ENCODE results near the gene TNP1. TPM values are rescaled to one million over a fixed set of nuclear protein-coding genes. Genes with fewer than 3 reads are reported as not detected.

Gene TNP1
- total RNA-seq, 4 donors from 2014 or later, result not detected

DNA sequence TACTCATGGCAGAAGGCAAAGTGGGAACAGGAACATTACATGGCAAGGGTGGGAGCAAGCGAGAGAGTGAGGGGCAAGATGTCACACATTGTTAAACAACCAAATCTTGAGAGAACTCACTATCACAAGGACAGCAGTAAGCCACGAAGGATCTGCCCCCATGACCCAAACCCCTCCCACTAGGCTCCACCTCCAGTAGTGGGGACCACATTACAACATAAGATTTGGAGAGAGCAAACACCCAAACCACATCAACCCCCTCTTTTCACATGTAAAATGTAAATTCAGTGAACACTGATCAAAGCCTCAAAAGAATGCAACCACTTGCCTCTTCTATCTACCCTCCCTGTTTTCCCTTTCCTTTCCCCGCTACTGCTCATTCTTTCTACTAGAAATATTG is 43.6 kb upstream of the TNP1 start:
- TF ChIP-seq POLR2A (IDR thresholded peaks at IDR 0.05), result no peak
- TF ChIP-seq, protein P1, sequence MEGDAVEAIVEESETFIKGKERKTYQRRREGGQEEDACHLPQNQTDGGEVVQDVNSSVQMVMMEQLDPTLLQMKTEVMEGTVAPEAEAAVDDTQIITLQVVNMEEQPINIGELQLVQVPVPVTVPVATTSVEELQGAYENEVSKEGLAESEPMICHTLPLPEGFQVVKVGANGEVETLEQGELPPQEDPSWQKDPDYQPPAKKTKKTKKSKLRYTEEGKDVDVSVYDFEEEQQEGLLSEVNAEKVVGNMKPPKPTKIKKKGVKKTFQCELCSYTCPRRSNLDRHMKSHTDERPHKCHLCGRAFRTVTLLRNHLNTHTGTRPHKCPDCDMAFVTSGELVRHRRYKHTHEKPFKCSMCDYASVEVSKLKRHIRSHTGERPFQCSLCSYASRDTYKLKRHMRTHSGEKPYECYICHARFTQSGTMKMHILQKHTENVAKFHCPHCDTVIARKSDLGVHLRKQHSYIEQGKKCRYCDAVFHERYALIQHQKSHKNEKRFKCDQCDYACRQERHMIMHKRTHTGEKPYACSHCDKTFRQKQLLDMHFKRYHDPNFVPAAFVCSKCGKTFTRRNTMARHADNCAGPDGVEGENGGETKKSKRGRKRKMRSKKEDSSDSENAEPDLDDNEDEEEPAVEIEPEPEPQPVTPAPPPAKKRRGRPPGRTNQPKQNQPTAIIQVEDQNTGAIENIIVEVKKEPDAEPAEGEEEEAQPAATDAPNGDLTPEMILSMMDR (IDR thresholded peaks at IDR 0.05 in 4 of 5, conservative IDR thresholded peaks at IDR 0.05 in 1 of 5), result no peak
- no peaks in the 10 kb centered on the region for H3K27me3 ChIP-seq
- no peaks in the 10 kb centered on the region for H3K9me3 ChIP-seq
- no peaks in the 10 kb centered on the region for H3K36me3 ChIP-seq
- H3K4me3 ChIP-seq, result no peak overlapping the region
- in situ Hi-C loops (cut with MboI; ENCODE audit: low sequenced_read_pairs in 4 of 4) (no loop called here), intact Hi-C loops (cut with DNase I; ENCODE audit: low total_unique reads) (no loop called here)
- no peak overlapping the region for H3K27ac ChIP-seq
- H3K4me1 ChIP-seq, result peaks cover 0 to 12% of the 10 kb centered on the region in 2 donors
- DNase-seq, result no peak
- ATAC-seq, result no peak

DNA sequence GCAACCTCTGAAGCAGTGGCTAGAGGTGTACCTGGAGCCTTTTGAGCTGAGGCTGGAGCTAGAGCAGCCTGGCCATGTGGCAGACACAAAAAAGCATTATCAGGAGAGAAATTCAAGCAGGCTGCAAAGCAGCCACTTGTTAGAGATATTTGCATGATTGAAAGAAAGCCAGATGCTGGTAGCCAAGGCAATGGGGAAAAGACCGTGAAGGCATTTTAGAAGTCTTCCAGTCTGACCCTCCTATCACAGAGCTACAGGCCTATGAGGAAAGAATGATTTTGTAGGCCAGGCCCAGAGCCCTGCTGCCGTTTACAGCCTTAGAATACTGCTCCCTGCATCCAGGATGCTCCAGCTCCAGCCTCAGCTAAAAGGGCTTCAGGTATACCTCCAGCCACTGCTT is 41.4 kb upstream of the TNP1 start:
- intact Hi-C loops (cut with DNase I; ENCODE audit: low total_unique reads) (no loop called here), in situ Hi-C loops (cut with MboI; ENCODE audit: low sequenced_read_pairs in 4 of 4) (no loop called here)
- no peak overlapping the region for H3K4me3 ChIP-seq
- H3K4me1 ChIP-seq, result peaks cover 0 to 12% of the 10 kb centered on the region in 2 donors
- no peaks in the 10 kb centered on the region for H3K36me3 ChIP-seq
- DNase-seq (no peak), ATAC-seq (no peak)
- H3K9me3 ChIP-seq, result no peaks in the 10 kb centered on the region
- TF ChIP-seq, protein P1 (IDR thresholded peaks at IDR 0.05 in 4 of 5, conservative IDR thresholded peaks at IDR 0.05 in 1 of 5), result no peak
- TF ChIP-seq POLR2A (IDR thresholded peaks at IDR 0.05), result no peak
- H3K27ac ChIP-seq, result no peak overlapping the region
- H3K27me3 ChIP-seq, result no peaks in the 10 kb centered on the region

DNA sequence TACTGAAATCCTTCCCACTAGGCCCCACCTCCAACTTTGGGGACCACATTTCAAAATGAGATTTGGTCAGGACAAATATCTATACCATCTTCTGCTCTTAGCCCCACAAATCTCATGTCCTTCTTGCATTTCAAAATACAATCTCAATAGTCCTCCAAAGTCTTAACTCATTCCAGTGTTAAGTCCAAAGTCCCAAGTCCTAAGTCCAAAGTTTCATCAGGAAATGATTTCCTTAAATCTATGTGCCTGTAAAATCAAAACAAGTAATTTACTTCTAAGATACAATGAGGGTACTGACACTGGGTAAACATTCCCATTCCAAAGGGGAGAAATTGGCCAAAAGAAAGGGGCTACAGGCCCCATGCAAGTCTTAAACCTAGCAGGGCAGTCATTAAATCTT is 40.5 kb upstream of the TNP1 start:
- Histone ChIP-seq H3K4me1 (peaks cover 0 to 17% of the 10 kb centered on the region in 2 donors), H3K9me3 (no peaks in the 10 kb centered on the region), H3K27me3 (no peaks in the 10 kb centered on the region), H3K27ac (no peak overlapping the region), H3K36me3 (no peaks in the 10 kb centered on the region), H3K4me3 (no peak overlapping the region)
- in situ Hi-C loops (cut with MboI; ENCODE audit: low sequenced_read_pairs in 4 of 4), result no loop called here
- ATAC-seq, result no peak
- TF ChIP-seq, protein P1 (IDR thresholded peaks at IDR 0.05 in 4 of 5, conservative IDR thresholded peaks at IDR 0.05 in 1 of 5), result no peak
- no peak for DNase-seq
- intact Hi-C loops (cut with DNase I; ENCODE audit: low total_unique reads), result no loop called here

DNA sequence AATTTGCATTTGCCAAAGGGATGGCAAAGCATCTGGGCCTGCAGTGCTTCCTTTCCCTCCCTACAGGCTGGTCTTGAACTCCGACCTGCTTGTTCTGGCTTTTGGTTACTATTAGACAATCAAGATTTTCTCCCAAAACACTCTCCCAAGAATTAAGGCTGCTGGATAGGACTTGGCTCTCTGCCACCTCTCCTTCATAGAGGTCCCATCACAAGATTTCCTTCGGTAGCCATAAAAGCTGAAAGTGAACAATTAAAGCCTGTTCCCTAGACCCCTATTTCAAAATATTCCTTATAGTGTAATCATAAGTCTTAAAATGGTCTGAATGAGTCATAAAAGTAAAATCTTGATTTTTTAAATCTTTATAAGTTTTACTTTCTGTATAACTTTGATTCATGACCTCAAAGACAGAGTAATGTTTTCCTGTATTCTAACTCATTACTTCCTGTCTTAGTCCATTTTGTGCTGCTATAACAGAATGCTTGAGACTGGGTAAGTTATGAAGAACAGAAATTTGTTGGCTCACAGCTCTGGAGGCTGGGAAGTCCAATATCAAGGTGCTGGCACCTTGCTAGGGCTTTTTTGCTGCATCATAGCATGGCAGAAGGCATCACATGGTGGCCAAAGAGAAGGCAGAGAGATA is 37.8 kb upstream of the TNP1 start:
- Histone ChIP-seq H3K27ac (no peak overlapping the region), H3K36me3 (no peaks in the 10 kb centered on the region), H3K4me3 (no peak overlapping the region), H3K4me1 (peaks cover 0 to 5% of the 10 kb centered on the region in 2 donors), H3K27me3 (no peaks in the 10 kb centered on the region), H3K9me3 (no peaks in the 10 kb centered on the region)
- intact Hi-C loops (cut with DNase I; ENCODE audit: low total_unique reads) (no loop called here), in situ Hi-C loops (cut with MboI; ENCODE audit: low sequenced_read_pairs in 4 of 4) (loop anchor here in 2 of 4 donors (25.0 kb wide), 1 partner anchor 210 kb away; the partner anchor contains the start of gene IGFBP5 (in 2 of the 2))
- TF ChIP-seq, protein P1 (IDR thresholded peaks at IDR 0.05 in 4 of 5, conservative IDR thresholded peaks at IDR 0.05 in 1 of 5), result no peak
- no peak for TF ChIP-seq POLR2A (IDR thresholded peaks at IDR 0.05)
- ATAC-seq, result no peak
- no peak for DNase-seq
